Measurements from ENCODE around the gene PIGBOS1. TPM values are rescaled to one million over a fixed set of nuclear protein-coding genes. Genes with fewer than 3 reads are reported as not detected.

Gene PIGBOS1
- total and polyA plus RNA-seq, 2 experiments from 2014 or later: 9.1 to 16.7 TPM

- Histone ChIP-seq H3K36me3 (ENCODE audit: insufficient read depth) (no peaks in the 10 kb centered on the region), H2AFZ (no peak overlapping the region), H3K4me1 (ENCODE audit: insufficient read depth) (no peaks in the 10 kb centered on the region), H3K27me3 (ENCODE audit: insufficient read depth) (no peaks in the 10 kb centered on the region), H3K27ac (ENCODE audit: low read depth) (no peak overlapping the region), H3K9me2 (ENCODE audit: insufficient read depth) (no peaks in the 10 kb centered on the region), H3K4me2 (no peak overlapping the region), H3K4me3 (no peak overlapping the region), H4K20me1 (replicated peaks; ENCODE audit: insufficient read depth) (no peaks in the 10 kb centered on the region), H3K79me2 (replicated peaks; ENCODE audit: insufficient read depth) (no peaks in the 10 kb centered on the region), H3F3A (replicated peaks; ENCODE audit: low read depth) (no peaks in the 10 kb centered on the region)
- Mint-ChIP-seq H3K27me3 (ENCODE audit: insufficient read depth, low read depth, poor library complexity) (no peaks in the 10 kb centered on the region), H3K27ac (no peak overlapping the region), H3K4me1 (no peaks in the 10 kb centered on the region), H3K4me3 (no peak overlapping the region), H3K36me3 (ENCODE audit: low read depth) (no peaks in the 10 kb centered on the region), H3K9me3 (no peaks in the 10 kb centered on the region)
- ATAC-seq (no peak), DNase-seq (ENCODE audit: low spot score) (no peak)
- TF ChIP-seq EZH2 (IDR thresholded peaks at IDR 0.05; ENCODE audit: low read depth, unreplicated experiment): no peak
- TF ChIP-seq REST (IDR thresholded peaks at IDR 0.05; ENCODE audit: unreplicated experiment): no peak
- TF ChIP-seq ETS1 (IDR thresholded peaks at IDR 0.05): no peak
These were observed 48.6 kb downstream of the PIGBOS1 start for GRCh38 chr15:55270291-55270690.

DNA sequence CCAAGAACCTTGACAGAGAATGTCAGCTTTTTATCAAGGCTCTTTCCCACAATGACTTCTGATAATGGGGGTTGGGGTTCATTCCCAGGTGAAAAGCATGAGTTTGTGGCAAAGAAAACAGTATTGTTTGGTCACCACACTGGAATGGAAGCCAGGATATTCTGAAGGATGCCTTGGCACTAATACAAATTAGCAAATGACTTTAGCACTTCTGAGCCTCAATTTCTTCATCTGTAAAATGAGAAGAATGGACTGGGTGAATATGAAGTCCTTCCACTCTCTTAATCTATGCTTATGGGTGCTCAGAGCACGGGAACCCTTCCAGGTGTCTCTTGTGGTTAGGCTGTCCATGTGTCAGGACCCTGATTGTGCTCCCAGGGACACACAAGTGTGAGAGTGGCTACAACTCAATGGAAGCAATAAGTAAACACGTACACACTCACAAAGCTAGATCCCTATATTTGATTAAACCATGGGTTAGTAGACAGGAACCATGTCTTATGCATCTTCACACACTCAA lies 50.7 kb downstream of the PIGBOS1 start:
- H3K27ac ChIP-seq (ENCODE audit: low read depth): no peak overlapping the region
- no peak overlapping the region for H3K4me2 ChIP-seq
- no peaks in the 10 kb centered on the region for H3K36me3 ChIP-seq (ENCODE audit: insufficient read depth)
- no peaks in the 10 kb centered on the region for H3K27me3 ChIP-seq (ENCODE audit: insufficient read depth)
- no peaks in the 10 kb centered on the region for H3K9me2 ChIP-seq (ENCODE audit: insufficient read depth)
- no peaks in the 10 kb centered on the region for H3K4me1 Mint-ChIP-seq
- H3K4me1 ChIP-seq (ENCODE audit: insufficient read depth): no peaks in the 10 kb centered on the region
- no peak for DNase-seq (ENCODE audit: low spot score)
- no peaks in the 10 kb centered on the region for H3K36me3 Mint-ChIP-seq (ENCODE audit: low read depth)
- no peak for ATAC-seq
- no peak overlapping the region for H3K4me3 ChIP-seq
- no peaks in the 10 kb centered on the region for H4K20me1 ChIP-seq (replicated peaks; ENCODE audit: insufficient read depth)
- H3K79me2 ChIP-seq (replicated peaks; ENCODE audit: insufficient read depth): no peaks in the 10 kb centered on the region
- H2AFZ ChIP-seq: no peak overlapping the region
- H3K27ac Mint-ChIP-seq: no peak overlapping the region
- H3K9me3 Mint-ChIP-seq: no peaks in the 10 kb centered on the region
- H3K4me3 Mint-ChIP-seq: no peak overlapping the region
- H3K27me3 Mint-ChIP-seq (ENCODE audit: insufficient read depth, low read depth, poor library complexity): no peaks in the 10 kb centered on the region
- H3F3A ChIP-seq (replicated peaks; ENCODE audit: low read depth): no peaks in the 10 kb centered on the region
- TF ChIP-seq STAT1 (IDR thresholded peaks at IDR 0.05; ENCODE audit: unreplicated experiment) (no peak), ZNF331 (CRISPR knock-in tag; IDR thresholded peaks at IDR 0.05; ENCODE audit: low read depth) (no peak), JUNB (IDR thresholded peaks at IDR 0.05; ENCODE audit: unreplicated experiment) (no peak), CTCF (conservative IDR thresholded peaks at IDR 0.05; ENCODE audit: low read depth in 2 of 2) (no peak), NANOG (IDR thresholded peaks at IDR 0.05; ENCODE audit: borderline replicate concordance) (no peak), ETS1 (IDR thresholded peaks at IDR 0.05) (no peak), REST (IDR thresholded peaks at IDR 0.05; ENCODE audit: unreplicated experiment) (no peak)

Measured in GM23338 (cell line).